Erythroblast (primary cell): ENCODE measurements around the gene STIM1.

Experiments
- DNase-seq, 2 experiments: peaks; one replicate each; lab custom pipeline; 2025; lab: John Stamatoyannopoulos, UW
- GATA1 ChIP-seq: IDR thresholded peaks from 2 replicates; pipeline ENCODE4 v1.6.1; 2011; ENCODE audit warnings: low read depth, mild to moderate bottlenecking, control low read depth, low read length, moderate library complexity
- POLR2A ChIP-seq: IDR thresholded peaks from 2 replicates; pipeline ENCODE4 v1.6.1; 2011; ENCODE audit warnings: mild to moderate bottlenecking, low read length

STIM1 gene

DNA sequence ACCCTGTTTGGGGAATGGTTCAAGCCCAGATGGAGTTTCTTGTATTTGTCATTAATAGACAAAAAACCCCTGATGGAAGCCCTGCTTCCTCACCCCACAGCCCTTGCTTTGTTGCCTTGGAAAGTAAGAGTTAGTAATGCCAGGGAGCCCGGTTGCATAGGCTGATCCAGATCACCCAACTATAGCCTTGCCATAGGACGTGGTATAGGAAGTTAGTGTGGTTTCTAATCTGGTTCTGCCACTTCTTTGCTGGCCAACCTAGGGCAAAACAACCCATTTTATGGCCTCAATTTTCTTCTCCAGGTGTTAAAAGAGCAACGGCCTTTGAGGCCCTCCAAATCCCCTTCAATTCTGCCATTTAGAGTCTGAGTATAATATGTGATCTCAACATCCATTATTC lies 97.9 kb downstream of the STIM1 start:
- TF ChIP-seq GATA1 (no peak), POLR2A (no peak)
- DNase-seq = no peak

- TF ChIP-seq POLR2A = no peak
- TF ChIP-seq GATA1 = no peak
- DNase-seq = no peak
These were observed 99.2 kb downstream of the STIM1 start for GRCh38 chr11:3954448-3955298.

DNA sequence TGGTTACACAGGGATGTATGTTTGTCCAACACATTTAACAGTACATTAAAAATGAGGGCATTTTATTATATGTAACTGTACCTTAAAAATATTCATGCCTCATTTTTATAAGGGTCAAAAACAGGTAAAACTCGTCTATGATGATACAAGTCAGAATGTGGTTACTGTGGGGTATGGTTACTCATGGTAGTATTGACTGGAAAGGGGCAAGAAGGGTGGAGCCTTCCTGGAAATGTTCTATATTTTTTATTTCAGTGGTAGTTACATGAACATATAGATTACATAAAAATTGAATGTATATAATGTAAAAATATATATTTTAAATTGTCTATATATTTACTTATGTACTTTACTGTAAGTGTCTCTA lies 99.8 kb downstream of the STIM1 start:
- DNase-seq = no peak
- TF ChIP-seq POLR2A = no peak
- no peak for TF ChIP-seq GATA1

- TF ChIP-seq POLR2A = no peak
- DNase-seq = no peak
These were observed 100.6 kb downstream of the STIM1 start for GRCh38 chr11:3956038-3956437.

- DNase-seq = no peak
- TF ChIP-seq GATA1 (no peak), POLR2A (no peak)
These were observed 101.3 kb downstream of the STIM1 start for GRCh38 chr11:3956748-3957147.

DNA sequence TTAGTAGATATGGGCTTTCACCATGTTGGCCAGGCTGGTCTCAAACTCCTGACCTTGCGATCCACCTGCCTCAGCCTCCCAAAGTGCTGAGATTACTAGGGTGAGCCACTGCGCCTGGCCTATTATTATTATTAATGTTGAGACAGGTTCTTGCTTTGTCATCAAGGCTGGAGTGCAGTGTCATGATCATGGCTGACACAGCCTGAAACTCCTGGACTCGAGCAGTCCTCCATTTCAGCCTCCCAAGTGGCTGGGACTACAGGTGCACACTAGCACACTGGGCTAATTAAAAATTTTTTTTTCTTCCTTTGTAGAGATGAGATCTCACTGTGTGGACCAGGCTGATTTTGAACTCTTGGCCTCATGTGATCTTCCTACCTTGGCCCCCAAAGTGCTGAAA lies 102.0 kb downstream of the STIM1 start:
- TF ChIP-seq GATA1 (no peak), POLR2A (no peak)
- DNase-seq = peak in 1 of 2 experiments; percentile 45

DNA sequence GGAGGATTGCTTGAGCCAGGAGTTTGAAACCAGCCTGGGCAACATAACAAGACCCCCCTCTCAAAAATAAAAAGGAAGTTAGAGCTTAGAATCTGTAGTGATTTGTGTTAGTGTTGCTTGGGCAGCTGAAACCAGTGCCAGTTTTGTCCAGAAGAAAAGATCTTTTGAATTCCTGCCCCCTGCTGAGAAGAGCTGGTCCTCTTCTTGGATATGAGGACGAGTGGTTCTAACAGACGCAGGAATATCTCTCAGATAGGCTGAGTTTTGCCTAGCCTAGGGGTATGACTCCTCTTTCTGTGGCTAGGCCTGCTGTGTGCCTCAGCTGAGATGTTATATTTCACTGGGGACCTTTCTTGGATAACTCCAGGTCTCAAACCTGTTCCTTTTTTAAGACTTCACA lies 102.8 kb downstream of the STIM1 start:
- no peak for TF ChIP-seq POLR2A
- no peak for TF ChIP-seq GATA1
- DNase-seq = no peak

- DNase-seq = peak in 1 of 2 experiments; percentile 33
- TF ChIP-seq GATA1 = no peak
- TF ChIP-seq POLR2A = no peak
These were observed 103.8 kb downstream of the STIM1 start for GRCh38 chr11:3959015-3959902.

DNA sequence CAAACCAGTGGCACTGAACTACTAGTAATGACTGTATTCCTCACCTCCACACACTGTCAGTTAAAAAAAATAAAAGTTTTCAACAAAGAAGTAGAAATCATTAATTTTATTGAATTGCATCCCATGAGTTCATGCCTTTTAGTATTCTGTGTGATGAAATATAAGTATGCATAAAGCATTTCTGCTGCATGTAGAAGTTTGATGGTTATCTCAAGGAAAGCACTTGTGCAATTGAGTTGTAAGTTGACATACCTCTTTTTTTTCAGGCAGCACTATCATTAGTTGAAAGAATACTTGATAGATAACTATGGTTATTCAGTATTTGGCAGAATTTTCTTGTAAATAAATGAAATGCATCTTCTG lies 104.4 kb downstream of the STIM1 start:
- TF ChIP-seq POLR2A (no peak), GATA1 (no peak)
- DNase-seq = peak; percentile 37 to 61

DNA sequence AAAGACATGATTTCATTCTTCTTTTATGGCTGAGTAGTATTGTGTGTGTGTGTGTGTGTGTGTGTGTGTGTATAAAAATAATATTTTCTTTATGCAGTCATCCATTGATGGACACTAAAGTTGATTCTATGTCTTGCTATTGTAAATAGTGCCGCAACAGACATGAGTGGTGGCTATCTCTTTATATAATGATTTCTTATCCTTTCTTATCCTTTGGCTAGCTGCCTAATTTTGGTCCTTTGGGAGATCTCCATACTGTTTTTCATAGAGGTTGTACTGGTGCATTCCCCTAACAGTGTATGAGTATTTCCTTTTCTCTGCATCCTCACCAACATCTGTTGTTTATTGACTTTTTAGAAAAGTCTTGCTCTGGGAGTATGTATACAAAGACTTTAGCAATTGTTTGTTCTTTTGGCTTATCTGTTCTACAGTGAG lies 107.0 kb downstream of the STIM1 start:
- no peak for DNase-seq
- TF ChIP-seq POLR2A (no peak), GATA1 (no peak)

DNA sequence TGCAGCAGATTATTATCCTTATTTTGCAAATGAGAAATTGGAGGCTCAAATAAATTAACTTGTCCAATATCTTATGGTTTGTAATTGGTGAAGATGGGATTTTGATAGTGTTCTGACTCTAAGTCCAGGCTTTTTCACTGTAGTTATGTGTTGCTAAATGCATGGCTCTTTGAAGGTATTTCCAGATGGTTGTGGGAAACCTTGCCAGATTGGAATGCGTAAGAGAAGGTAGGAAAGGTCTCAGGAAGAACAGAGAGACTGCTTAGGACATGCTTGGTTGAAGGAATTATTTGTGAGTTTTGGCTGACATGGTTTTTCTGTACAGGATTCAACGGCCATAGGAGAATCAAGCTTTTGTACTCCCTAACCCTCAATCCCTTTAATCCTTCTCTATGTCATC lies 108.6 kb downstream of the STIM1 start:
- TF ChIP-seq POLR2A (no peak), GATA1 (no peak)
- DNase-seq = no peak

GRCh38 chr11:3964935-3965604 lies 109.6 kb downstream of the STIM1 start:
- DNase-seq = peak in 1 of 2 experiments; percentile 78
- TF ChIP-seq POLR2A (no peak), GATA1 (no peak)

GRCh38 chr11:3967695-3968094 lies 112.2 kb downstream of the STIM1 start:
- TF ChIP-seq GATA1 (no peak), POLR2A (no peak)
- DNase-seq = no peak
